Stimulated activated CD8-positive, alpha-beta memory T cell treated with anti-CD3 and anti-CD28 coated beads, Interleukin-12 subunit alpha, Interleukin-12 subunit beta, amount 100 ng/mL, for 1 hour (primary cell): ENCODE data around the gene PDGFA.
"Not testable (repeated sequence)": the region's sequence is repeated elsewhere in the genome, so short reads cannot be mapped to it uniquely, and the experiment has no call there.

Experiments
- DNase-seq: peaks from one replicate; pipeline ENCODE4 v3.0.0-alpha.2; 2020; ENCODE audit warnings: low read depth

PDGFA gene

GRCh38 chr7:552151-552867 lies 32.7 kb upstream of the PDGFA start:
- DNase-seq, result not testable (repeated sequence)

DNA sequence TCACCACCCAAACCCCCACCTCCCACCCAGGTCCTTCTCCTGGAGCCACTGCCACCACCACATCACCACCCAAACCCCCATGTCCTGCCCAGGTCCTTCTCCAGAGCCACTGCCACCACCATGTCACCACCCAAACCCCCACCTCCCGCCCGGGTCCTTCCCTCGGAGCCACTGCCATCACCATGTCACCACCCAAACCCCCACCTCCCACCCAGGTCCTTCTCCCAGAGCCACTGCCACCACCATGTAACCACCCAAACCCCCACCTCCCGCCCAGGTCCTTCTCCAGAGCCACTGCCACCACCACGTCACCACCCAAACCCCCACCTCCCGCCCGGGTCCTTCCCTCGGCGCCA lies 31.9 kb upstream of the PDGFA start:
- not testable (repeated sequence) for DNase-seq

DNA sequence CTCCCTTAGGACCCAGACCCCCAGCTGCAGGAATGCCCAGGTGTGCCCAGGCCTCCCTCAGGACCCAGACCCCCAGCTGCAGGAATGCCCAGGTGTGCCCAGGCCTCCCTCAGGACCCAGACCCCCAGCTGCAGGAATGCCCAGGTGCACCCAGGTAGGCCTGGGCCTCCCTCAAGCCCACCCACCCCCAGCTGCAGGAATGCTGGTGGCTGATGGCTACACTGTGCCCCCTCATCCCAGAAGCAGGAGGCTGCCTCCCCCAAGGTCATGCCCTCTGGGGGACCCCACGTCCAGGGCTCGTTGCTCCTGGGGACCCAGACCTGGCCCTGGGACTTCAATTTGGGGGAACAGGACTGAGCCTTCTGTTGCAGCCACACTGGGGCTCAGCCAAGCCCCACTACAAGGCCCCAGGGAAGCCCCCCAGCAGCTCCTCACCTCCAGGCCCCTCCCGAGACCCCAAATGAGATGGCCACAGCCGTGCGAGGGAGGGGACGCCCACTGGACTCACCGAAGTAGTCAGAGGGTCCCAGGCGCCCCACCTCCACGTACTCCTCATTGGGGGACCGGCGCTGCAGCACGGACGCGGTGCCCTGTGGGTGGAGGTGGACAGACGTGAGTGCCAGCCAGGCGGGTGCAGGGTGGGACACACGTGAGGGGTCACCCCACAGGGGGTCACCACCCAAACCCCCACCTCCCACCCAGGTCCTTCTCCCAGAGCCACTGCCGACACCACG lies 31.4 kb upstream of the PDGFA start:
- DNase-seq, result no peak

DNA sequence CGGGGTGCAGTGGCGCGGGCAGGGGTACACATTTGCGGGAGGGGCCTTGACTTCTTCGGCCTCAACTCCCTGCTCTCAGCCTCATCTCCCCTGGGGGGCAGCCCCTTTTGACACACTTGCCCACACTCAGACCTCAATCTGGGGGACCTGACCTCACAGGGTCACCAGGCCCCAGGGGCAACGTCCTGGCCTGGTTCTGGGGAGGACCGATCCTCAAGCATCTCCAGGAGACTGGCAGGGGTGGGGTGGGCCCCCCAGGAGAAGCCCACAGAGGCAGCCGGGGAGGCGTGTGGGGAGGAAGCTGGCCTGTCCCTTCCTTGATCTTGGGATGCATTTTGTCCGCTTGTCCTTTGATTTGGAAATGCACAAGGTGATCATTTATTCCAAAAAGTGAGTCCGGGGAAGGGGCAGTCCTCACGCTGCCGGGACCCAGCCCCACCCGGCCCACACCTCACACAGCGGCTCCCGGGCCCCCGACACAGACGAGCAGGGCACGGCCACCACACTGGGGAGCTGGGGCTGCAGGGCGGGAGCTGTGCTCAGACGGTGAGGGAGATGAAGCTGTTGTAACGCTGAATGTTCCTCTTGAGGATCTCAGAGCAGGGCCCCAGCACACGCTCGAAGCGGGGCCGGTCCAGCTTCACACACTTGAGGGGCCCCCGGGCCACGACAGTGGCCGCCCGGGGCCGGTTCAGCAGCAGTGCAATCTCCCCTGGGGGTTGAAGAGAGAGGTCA lies 30.4 kb upstream of the PDGFA start:
- DNase-seq, result no peak

DNA sequence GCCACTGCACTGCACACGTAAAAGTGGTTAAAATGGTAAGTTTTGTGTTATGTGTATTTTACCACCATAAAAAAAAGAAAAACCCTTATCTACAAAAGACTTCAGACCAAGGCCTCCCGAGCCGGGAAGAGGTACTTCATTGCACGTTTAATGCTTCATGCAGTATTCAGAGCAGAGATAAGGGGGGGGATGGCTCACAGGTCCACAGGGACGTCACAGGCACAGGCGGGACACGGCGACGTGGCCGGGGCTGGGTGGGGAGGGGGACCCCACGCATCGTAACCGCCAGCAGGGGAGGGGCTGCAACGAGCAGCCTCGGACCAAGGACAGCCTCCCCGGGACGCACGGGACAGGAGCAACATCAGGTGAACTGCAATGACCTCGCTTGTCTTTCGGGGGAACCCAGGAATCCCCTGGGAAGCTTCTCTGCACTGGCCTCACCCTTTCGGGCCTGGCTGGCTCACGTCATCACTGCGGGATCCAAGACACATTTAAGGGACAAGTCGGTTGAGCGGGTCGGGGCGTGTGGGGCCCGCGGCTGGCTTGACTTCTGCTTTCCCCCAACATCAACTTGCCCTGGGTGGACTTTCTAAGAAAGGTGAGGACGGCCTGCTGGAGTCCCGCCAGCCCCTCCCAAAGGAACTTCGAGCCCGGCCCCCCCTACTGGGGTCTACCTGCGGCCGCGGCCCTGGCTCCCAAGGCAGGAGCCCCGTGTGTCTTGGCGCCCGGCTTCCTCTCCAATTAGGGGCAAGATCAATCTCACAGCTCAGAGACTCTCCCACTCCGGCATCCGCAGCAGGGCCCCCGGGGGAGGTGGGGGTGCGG lies 29.6 kb upstream of the PDGFA start:
- DNase-seq, result no peak

DNA sequence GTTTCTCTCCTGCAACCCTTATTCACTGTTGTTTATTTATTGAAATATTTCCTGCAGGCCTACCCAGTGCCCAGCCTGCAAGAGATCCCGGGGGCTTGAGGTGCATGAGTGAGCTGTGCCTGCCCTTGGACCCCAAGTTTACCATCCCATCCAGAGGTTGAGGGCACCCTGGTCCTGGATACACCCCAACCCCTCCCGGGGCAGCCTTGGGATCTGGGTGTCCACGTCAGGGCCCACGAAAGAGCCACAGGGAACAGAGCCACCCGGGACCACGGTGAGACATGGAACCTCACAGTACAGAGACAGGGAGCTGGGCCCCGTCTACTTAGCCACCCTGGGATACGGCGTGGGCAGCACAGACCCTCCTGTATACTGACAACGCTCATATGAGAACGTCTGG lies 28.8 kb upstream of the PDGFA start:
- no peak for DNase-seq

GRCh38 chr7:545470-545869 lies 25.8 kb upstream of the PDGFA start:
- DNase-seq, result no peak

- DNase-seq, result no peak
Observed at GRCh38 chr7:544338-545221, 24.9 kb upstream of the PDGFA start.

DNA sequence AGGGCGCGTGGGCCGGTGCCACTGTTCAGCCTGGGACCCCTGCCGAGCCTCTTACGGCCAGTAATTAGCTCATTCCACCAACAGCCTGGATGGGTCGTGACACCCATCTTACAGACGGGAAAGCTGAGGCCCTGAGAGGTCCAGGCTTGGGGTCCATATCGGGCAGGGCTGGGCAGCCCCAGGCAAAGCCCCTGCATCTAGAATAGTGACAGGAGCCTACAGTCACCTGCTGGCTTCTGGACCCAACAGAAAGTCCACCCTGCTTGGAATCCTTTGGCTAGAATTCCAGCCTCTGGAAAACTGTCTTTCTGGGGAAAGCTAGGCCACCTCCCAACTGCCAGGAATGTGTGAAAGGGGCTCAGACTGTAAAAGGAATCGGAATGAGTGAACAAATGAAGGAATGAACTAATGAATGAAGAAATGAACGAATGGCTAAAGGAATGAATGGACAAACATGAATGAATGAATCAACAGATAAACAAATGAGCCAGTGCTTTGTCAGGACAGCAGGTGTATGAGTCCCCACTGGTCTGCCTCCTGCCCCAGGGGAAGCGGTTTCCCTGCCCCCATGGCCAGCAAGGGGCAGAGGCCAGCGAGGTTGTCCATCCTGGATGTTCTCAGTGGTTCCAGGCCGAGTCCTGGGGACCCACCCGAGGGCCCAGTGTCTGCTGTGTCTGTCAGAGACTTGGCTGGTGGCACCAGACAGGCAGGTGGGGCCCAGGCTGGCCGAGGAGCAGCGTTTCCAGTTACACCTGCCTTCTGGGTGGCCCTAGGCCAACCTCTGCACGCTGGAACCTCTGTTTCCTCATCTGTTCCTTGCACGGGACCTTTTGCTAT lies 24.1 kb upstream of the PDGFA start:
- DNase-seq, result no peak

DNA sequence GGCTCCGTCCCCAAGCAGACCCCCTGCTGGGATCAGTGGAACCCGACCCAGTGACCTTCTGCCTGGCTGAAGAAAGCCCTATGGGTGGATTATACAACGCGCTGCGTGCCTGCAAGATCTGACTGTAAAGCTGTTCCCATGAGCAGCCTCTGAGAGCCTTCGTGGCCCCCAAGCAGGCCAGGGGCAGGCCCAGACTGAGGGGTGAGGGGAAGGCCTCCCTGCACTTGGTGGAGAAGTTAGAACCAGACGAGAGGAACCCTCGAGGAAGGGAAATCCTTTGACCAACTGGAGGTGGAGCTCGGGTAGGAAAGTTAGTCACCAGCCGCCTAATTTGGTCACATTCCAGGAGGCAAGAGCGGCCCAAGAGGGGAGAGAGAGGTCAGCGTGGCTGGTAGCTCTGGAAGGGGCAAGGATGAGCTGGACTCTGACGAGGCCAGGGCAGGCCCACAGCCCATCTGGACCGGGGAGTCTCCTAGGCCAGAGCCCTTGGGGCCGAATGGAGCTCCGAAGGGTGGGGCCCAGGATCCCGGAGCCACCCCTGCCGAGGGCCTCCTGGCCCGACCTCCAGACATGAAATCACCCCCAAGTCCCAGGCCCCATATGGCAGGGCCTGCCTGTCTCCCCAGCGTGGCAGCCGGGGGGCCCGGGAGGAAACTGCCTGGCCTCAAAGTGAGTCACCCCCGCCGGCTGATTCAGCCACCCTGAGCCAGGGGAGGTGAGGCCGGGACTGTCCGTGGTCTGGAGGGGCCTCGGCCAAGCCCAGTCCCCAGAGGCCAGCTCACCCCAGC lies 23.3 kb upstream of the PDGFA start:
- no peak for DNase-seq

GRCh38 chr7:542131-542712 lies 22.6 kb upstream of the PDGFA start:
- no peak for DNase-seq

GRCh38 chr7:541661-542060 lies 22.0 kb upstream of the PDGFA start:
- DNase-seq, result no peak

DNA sequence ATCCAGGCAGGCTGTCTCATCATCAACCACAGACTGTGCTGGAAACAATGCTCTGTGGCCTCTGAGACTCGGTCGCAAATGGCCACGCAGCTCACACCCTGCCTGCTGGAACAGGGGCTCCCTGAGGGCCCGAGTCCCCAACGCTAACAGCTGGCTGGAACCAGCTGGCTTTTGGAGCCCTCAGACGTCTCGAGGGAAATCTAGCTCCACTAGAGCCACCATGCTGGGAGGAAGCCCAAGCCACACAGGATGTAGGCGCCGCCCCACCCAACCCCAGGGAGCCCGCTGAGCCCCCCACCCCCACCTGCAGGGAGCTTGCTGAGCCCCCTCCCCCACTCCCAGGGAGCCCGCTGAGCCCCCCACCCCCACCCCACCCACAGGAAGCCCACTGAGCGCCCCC lies 21.4 kb upstream of the PDGFA start:
- no peak for DNase-seq

- no peak for DNase-seq
Observed at GRCh38 chr7:540579-540978, 20.9 kb upstream of the PDGFA start.

DNA sequence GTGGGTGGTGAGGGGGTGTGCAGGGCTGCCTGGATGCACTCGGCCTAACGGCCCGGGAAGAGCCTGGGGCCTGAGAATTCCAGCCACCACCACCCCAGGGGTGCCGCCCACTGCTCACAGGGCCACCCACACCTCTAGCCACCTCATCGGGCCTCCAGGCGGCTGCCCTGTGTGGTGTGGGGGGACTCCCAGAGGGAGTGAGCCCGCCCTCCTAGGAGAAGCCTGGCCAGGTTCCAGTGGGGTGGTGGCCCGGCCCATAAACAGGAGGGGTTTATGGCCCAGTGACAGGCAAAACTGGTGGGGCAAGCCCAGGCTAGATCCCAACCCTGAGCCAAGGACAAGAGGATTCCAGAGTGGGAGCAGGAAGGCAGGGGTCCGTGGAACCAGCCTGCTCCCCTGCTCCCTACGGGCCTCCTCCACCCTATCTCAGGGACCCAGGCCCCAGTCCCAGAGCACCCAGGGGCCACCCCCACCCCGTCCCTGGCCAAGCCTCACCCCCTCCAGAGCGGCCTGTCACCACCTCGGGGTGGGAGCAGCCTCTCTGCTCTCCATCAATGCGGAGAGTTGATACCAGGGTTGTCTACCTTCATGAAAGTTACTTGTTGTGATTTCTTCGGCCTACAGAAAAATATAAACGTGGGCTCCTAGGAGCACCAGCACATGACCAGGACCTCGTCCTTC lies 20.2 kb upstream of the PDGFA start:
- no peak for DNase-seq

DNA sequence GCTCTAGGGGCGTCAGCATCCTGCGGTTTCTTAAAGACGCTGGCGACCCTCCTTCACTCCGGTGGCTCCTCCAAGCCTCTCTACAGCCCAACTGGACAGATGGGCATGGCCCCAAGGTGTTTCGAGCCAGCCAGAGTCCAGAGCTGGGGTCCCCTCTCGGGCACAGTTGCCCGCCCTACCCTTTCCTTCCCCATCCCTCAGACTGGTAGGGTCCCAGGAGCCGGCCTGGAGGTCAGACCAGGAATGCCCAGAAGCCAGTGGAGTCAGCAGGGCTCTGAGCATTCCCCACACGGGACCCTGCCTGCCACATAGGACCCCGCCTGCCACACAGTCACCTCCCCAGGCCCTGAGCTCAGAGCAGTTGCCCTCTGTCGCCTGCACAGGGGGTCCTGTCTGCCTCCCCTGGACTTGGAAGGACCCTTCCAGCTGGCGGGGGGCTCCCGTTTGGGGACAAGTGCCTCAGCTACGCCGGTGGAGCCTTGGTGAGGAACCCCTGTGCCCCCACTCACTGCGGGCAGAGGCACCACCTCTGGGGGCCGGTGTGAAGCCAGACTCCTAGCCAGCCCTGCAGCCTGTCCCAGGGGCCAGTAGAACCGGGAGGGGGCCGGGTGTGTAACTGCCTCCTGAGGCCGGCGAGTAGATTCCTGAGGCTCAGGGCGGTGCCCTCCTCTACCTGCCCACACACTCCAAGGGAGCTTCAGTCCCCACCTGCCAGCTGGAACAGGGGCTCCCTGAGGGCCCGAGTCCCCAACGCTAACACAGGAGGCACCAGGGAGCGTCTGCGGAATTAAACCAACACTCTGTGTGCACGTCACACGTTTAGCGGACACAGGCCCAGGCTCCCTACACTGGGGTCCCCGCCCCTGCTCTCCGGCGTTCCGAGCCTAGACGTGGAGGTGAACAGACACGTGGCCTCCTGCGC lies 19.4 kb upstream of the PDGFA start:
- no peak for DNase-seq

GRCh38 chr7:537911-538634 lies 18.4 kb upstream of the PDGFA start:
- DNase-seq, result no peak
